K562 (cell line): Measurements from ENCODE around the gene GEMIN2. TPM values are rescaled to one million over a fixed set of nuclear protein-coding genes. Genes with fewer than 3 reads are reported as not detected.

ENCODE experiments used
- ATAC-seq: fragments of 200-7000 bp; cut with Tn5 transposase; 3 replicates; pipeline ENCODE4 v1.9.1; 2020; ENCODE audit warnings: moderate library complexity
- BruUV-seq: library from RNA; stranded (reverse); fragments of 400-500 nt; replicated peaks from 2 replicates; lab custom pipeline; 2021; lab: Mats Ljungman, UMichigan
- CTCF ChIA-PET: fragments of 300-600 bp; formaldehyde crosslinking; extraction: SDS; loops from one replicate; lab custom pipeline; 2021; ENCODE audit warnings: low intra/inter-chr PET ratio; lab: Yijun Ruan, JAX
- POLR2A ChIA-PET: fragments of 300-600, 350-650 bp; sonication (Branson Sonifier 250); formaldehyde crosslinking; extraction: SDS; loops from one replicate; lab custom pipeline; 2021; ENCODE audit warnings: antibody characterized with exemption, inconsistent platforms; lab: Yijun Ruan, JAX
- DNase-seq, 4 experiments: peaks; one replicate each; pipeline versions ENCODE4 v3.0.0 to v3.0.0-alpha.2; 2011 to 2018; ENCODE audit warnings: low spot score in 3 of 4, mixed read lengths in 3 of 4; ENCODE audit errors: extremely low read depth in 1 of 4
- FAIRE-seq: peaks from 2 replicates; lab custom pipeline; 2011; peaks lifted over from hg19 to GRCh38; lab: Jason Lieb, UNC
- H2AFZ ChIP-seq: 2 replicates; pipeline ENCODE4 v1.6.0; 2011; ENCODE audit warnings: low read depth, low read length, control low read depth, inconsistent platforms
- H3K27ac ChIP-seq: fragments of 200-600 bp; 3 replicates; pipeline ENCODE4 v1.8.0; 2011; ENCODE audit warnings: low read depth, mild to moderate bottlenecking, control low read depth, inconsistent platforms, low read length, moderate library complexity, mixed read lengths; ENCODE audit errors: extremely low read depth
- H3K27me3 ChIP-seq, 2 experiments: fragments of 300-600 bp in 1 of 2; 2 replicates in 1 of 2; 3 replicates in 1 of 2; pipeline versions ENCODE4 v1.6.0 to v1.8.0; 2011; ENCODE audit warnings: inconsistent platforms in 2 of 2, low read length in 2 of 2, mild to moderate bottlenecking in 1 of 2, mixed read lengths in 1 of 2, moderate library complexity in 1 of 2; ENCODE audit not compliant: control insufficient read depth in 2 of 2, insufficient read depth in 2 of 2
- H3K36me3 ChIP-seq: fragments of 300-600 bp; 3 replicates; pipeline ENCODE4 v1.8.0; 2011; ENCODE audit warnings: mild to moderate bottlenecking, low read length, inconsistent platforms; ENCODE audit not compliant: control insufficient read depth, insufficient read depth
- H3K4me1 ChIP-seq, 2 experiments: fragments of 200-600 bp in 1 of 2; replicated peaks in 1 of 2; 2 replicates in 1 of 2; 3 replicates in 1 of 2; pipeline versions ENCODE4 v1.5.1 to v1.8.0; 2011; ENCODE audit warnings: inconsistent platforms in 2 of 2, low read length in 2 of 2, mild to moderate bottlenecking in 1 of 2, mixed read lengths in 1 of 2, moderate library complexity in 1 of 2; ENCODE audit not compliant: control insufficient read depth in 2 of 2, insufficient read depth in 2 of 2
- H3K4me2 ChIP-seq: 2 replicates; pipeline ENCODE4 v1.6.1; 2011; ENCODE audit warnings: low read length, control low read depth, inconsistent platforms, mixed read lengths; ENCODE audit not compliant: insufficient read depth
- H3K4me3 ChIP-seq: fragments of 200-600 bp; sonication (generic), shearing (Covaris generic); 2 replicates; pipeline ENCODE4 v1.5.1; 2016; ENCODE audit warnings: control low read depth, inconsistent platforms
- H3K79me2 ChIP-seq: fragments of 200-600 bp; 3 replicates; pipeline ENCODE4 v1.8.0; 2011; ENCODE audit warnings: low read length, inconsistent platforms; ENCODE audit not compliant: control insufficient read depth, insufficient read depth
- H3K9ac ChIP-seq, 2 experiments: 2 replicates each; pipeline versions ENCODE4 v1.6.0 to v1.6.1; 2011; ENCODE audit warnings: low read depth in 2 of 2, low read length in 2 of 2, control low read depth in 1 of 2, inconsistent platforms in 1 of 2, mild to moderate bottlenecking in 1 of 2, mixed read lengths in 1 of 2; ENCODE audit not compliant: insufficient read depth in 1 of 2
- H3K9me1 ChIP-seq: one replicate; pipeline ENCODE4 v1.6.0; 2011; ENCODE audit warnings: inconsistent platforms, mild to moderate bottlenecking, low read length, moderate library complexity; ENCODE audit not compliant: control insufficient read depth, insufficient read depth
- H3K9me3 ChIP-seq: replicated peaks from 2 replicates; pipeline ENCODE4 v1.5.1; 2011; ENCODE audit warnings: low read depth, low read length, inconsistent platforms; ENCODE audit not compliant: control insufficient read depth, insufficient read depth
- H4K20me1 ChIP-seq: replicated peaks from 2 replicates; pipeline ENCODE4 v1.6.1; 2011; ENCODE audit warnings: low read length, inconsistent platforms, mixed read lengths; ENCODE audit not compliant: control insufficient read depth, insufficient read depth
- KLF1 ChIP-seq: fragments of 450-650 bp; IDR thresholded peaks from 2 replicates; pipeline ENCODE4 v1.6.1; 2016; ENCODE audit warnings: missing genetic modification characterization, missing compliant biosample characterization
- SAFB2 ChIP-seq: fragments of 200-400 bp; formaldehyde crosslinking; IDR thresholded peaks from 2 replicates; pipeline ENCODE4 v1.6.1; 2018; ENCODE audit warnings: borderline replicate concordance, low read length, low read depth, moderate library complexity; ENCODE audit not compliant: severe bottlenecking
- ZKSCAN1 ChIP-seq: fragments of 150-350 bp; IDR thresholded peaks from 2 replicates; pipeline ENCODE4 v1.6.1; 2016; ENCODE audit warnings: low read depth, low read length
- WGBS: fragments of 100-300 bp; shearing (Covaris generic); methylation state at CpG from one replicate; pipeline ENCODE4 v1.1.6; 2016; ENCODE audit warnings: low coverage, mixed read lengths; ENCODE audit not compliant: insufficient coverage; ENCODE audit errors: missing lambda C conversion rate; 5-methylcytosine and 5-hydroxymethylcytosine counted together
- in situ Hi-C: fragments of 300-500 bp; cut with MboI; formaldehyde crosslinking; loops from 4 replicates; pipeline ENCODE4 v1.15.0; 2018; ENCODE audit warnings: inconsistent platforms, mixed read lengths
- intact Hi-C: fragments of 100-400 bp; cut with micrococcal nuclease; formaldehyde crosslinking; loops from 2 replicates; pipeline ENCODE4 v1.14.2; 2022
- polyA plus RNA-seq, 8 experiments: library from polyadenylated mRNA; depleted of rRNA in 4 of 8; stranded (reverse) in 5 of 8; unstranded in 3 of 8; fragments of >200 nt; fragmentation: Nextera tagmentation in 2 of 8; fragmentation: Illumina TruSeq in 1 of 8; extraction: Ambion mirVana in 2 of 8; extraction: Trizol in 1 of 8; gene quantifications; 2 replicates each; pipeline versions ENCODE4 v1.2.1 to v1.2.3, GENCODE V29; 2011 to 2014; ENCODE audit warnings: inconsistent platforms in 1 of 8, missing spikeins in 1 of 8
- total RNA-seq, 7 experiments: library from RNA; depleted of rRNA in 6 of 7; stranded (reverse); fragments of >200 nt in 6 of 7; fragmentation: Illumina TruSeq in 2 of 7; extraction: Trizol in 2 of 7; gene quantifications; 2 replicates each; pipeline versions ENCODE4 v1.2.1 to v1.2.3, GENCODE V29; 2011 to 2021; ENCODE audit warnings: low replicate concordance in 1 of 7

GEMIN2 gene
- total and polyA plus RNA-seq, 9 of the 15 experiments (the other 6 are each of a cell fraction or from before 2014, with no cell fraction given) = 23.0 to 87.6 (median 45.5) TPM

GRCh38 chr14:39173198-39173597, 59.1 kb downstream of the GEMIN2 start:
- H3K9ac ChIP-seq = peak overlapping the region in 1 of 2 experiments; percentile 96; a peak in 2 of 4 replicates
- POLR2A ChIA-PET = interaction anchor here (0.6 to 1.6 kb wide), 7 partner anchors 11 to 63 kb away, joined by 3 to 8 read pairs (median 4); no protein-coding TSS in a partner anchor
- CTCF ChIA-PET = no interaction called here
- peak overlapping the region; percentile 64; the same call in 1 of the 2 replicates for H2AFZ ChIP-seq
- WGBS = 72% methylated on average over 3 of the region's 3 CpGs
- FAIRE-seq (no peak), DNase-seq (no peak), ATAC-seq (no peak)
- no peaks in the 10 kb centered on the region for H3K9me3 ChIP-seq
- H3K36me3 ChIP-seq = peaks cover 24% of the 10 kb centered on the region
- BruUV-seq = no TSS peak
- no peak overlapping the region for H3K4me3 ChIP-seq
- peaks cover 9 to 18% of the 10 kb centered on the region in 2 experiments; a peak in 4 of 5 replicates for H3K4me1 ChIP-seq
- peak; percentile 63; the same call in 1 of the 2 replicates for TF ChIP-seq ZKSCAN1
- no peak for TF ChIP-seq KLF1 (tag)
- no peak for TF ChIP-seq SAFB2
- no peaks in the 10 kb centered on the region for H3K27me3 ChIP-seq
- in situ Hi-C loops (no loop called here), intact Hi-C loops (loop anchor here (10.0 kb wide), 1 partner anchor 92 kb away; no protein-coding TSS in a partner anchor)
- H3K4me2 ChIP-seq = peak overlapping the region; percentile 83; the same call in 1 of the 2 replicates
- peak overlapping the region; percentile 96; the same call in 2 of the 3 replicates for H3K27ac ChIP-seq
- peaks cover 52% of the 10 kb centered on the region for H3K79me2 ChIP-seq
- H3K9me1 ChIP-seq = no peaks in the 10 kb centered on the region
- no peaks in the 10 kb centered on the region for H4K20me1 ChIP-seq
